Posterior cingulate gyrus (tissue), 11 donors: ENCODE measurements around the gene DNAJC21.
"Not testable (repeated sequence)": the region's sequence is repeated elsewhere in the genome, so short reads cannot be mapped to it uniquely, and the experiment has no call there.

Experiments used
- DNase-seq, 10 donors: peaks; one replicate each; pipeline versions ENCODE4 v3.0.0 to v3.0.0-alpha.2; 2020 to 2021; ENCODE audit warnings: mixed read lengths in 3 of 10
- intact Hi-C: fragments of 100-400 bp; cut with DNase I; formaldehyde crosslinking; loops from one replicate; pipeline ENCODE4 v1.15.1; 2023

The DNAJC21 gene

DNA sequence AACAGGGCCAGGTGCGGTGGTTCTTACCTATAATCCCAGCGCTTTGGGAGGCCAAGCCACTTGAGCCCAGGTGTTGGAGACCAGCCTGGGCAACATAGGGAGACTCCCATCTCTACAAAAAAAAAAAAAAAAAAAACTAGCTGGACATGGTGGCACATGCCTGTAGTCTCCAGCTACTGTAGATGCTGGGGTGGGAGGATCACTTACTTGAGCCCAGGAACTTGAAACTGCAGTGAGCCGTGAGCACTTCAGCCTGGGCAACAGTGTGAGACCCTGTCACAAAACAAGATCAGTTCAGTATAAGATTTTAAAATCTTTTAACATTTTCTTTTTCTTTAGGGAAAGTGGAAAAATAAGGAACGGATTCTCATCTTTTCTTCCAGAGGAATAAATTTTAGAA is 11.3 kb upstream of the DNAJC21 start:
- intact Hi-C loops: no loop called here
- no peak for DNase-seq

- intact Hi-C loops: no loop called here
- DNase-seq: no peak
Measured at GRCh38 chr5:34919077-34919476, 10.3 kb upstream of the DNAJC21 start.

DNA sequence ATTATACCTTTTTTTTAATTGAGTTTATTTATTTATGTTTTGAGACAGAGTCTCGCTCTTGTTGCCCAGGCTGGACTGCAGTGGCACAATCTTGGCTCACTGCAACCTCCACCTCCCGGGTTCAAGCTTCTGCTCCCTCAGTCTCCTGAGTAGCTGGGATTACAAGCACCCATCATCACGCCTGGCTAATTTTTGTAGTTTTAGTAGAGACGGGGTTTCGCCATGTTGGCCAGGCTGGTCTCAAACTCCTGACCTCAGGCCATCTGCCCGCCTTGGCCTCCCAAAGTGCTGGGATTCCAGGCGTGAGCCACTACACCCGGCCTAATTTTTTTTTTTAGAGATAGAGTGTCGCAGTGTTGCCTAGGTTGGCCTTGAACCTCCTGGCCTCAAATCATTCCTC is 6.1 kb upstream of the DNAJC21 start:
- DNase-seq, intact Hi-C loops: not testable (repeated sequence)

GRCh38 chr5:34923694-34924461 is 5.5 kb upstream of the DNAJC21 start:
- intact Hi-C loops: no loop called here
- no peak for DNase-seq

DNA sequence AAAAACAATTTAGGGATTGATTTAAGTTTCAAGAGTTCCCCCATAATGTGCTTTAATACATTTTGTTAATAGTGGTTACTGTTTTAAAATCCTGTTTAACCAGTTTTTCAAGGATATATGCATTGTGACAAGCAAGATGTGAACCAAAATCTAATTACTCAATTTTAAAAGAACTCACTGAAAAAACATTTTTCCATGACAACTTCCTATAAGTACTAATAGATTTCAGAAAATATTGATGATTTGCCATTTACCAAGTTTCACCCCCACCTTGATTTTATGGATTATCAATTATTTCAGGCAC is 4.9 kb upstream of the DNAJC21 start:
- intact Hi-C loops: no loop called here
- DNase-seq: no peak

DNA sequence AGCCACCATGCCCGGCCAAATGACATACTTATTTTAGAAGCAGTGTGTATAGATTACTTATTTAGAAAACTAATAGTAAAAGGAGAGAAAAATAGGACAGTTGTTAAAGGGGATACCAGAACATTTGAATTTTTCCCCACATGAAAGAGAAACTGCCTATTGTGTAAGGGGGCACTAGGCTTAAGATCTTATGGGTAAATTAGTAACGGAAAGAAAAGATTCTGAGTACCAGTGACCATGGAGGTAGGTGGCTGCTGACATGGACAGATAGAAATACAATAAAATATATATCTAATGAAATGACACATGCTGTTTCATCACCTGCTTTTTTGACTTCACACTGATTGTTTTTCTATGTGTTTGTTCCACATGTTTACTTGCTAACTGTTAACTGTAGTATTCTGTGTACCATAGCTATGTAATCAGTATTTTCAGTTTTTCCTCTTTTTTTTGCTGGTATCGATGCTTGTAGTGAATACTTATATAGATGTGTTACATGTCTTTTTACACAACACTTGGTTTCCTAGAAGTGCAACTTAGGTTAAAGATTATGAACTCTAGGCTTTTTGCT is 3.0 kb upstream of the DNAJC21 start:
- no peak for DNase-seq
- intact Hi-C loops: no loop called here

DNA sequence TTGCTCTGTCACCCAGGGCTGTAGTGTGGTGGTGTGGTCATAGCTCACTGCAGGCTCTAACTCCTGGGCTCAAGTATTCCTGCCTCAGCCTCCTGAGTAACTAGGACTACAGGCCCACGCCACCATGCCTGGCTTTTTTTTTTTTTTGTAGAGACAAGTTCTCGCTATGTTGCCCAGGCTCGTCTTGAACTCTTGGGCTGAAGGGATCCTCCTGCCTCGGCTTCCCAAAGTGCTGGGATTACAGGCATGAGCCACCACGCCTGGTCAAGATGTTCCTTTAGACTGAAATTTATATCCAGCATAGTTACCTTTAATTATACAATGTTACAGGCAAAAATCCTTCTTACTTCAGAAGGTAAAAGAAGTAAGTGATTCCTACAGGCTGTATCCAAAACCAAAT is 1.6 kb upstream of the DNAJC21 start:
- intact Hi-C loops: no loop called here
- no peak for DNase-seq

DNA sequence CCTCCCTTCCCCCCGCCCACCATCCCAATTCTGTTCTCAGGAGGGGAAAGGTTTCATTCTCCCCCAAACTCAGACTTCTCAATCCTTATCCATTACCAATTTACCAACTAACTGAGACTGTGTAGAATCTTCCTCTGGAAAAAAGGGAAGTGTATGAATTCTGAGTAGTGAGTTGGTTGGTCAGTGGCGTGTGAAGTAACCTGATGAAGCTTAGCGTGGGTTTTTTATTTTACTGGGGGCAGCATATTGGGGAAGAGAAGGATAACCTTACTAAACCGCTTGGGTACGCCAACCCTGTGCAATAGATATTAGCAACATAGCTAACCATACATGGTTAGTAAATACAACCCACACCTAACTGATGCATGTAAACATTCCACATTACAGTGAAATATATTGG is 1.1 kb upstream of the DNAJC21 start:
- DNase-seq: no peak
- intact Hi-C loops: no loop called here

- intact Hi-C loops: loop anchor here (1.0 kb wide), 1 partner anchor 15 kb away; the partner anchor contains the start of genes BRIX1 and RAD1
Measured at GRCh38 chr5:34929720-34930461, 532 bp downstream of the DNAJC21 start.

GRCh38 chr5:34930462-34930844 is 1.1 kb downstream of the DNAJC21 start:
- intact Hi-C loops: no loop called here
- no peak for DNase-seq

More at GRCh38 chr5:34929720-34930461, 532 bp downstream of the DNAJC21 start:
- DNase-seq: peak; percentile 39 to 95 (median 70)

DNA sequence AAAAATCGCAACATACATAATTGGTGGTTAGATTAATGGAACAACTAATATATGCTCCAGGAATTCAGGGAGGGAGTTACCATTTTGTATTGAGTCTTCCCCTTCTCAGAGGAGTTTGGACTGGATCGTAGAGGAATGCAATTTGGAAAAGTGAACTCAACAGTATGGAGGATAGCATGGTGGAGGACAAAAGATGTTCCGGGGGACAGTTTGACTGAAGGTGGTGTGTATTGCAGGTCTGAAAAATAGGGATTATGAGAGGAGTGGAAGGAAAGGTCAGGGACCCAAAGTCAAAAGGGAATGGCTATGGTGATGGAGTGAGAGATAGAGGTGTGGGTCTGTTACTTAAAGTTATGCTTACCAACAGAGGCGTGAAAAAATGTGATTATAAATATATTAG is 1.5 kb downstream of the DNAJC21 start:
- intact Hi-C loops: no loop called here
- DNase-seq: no peak

- no peak for DNase-seq
- intact Hi-C loops: no loop called here
Measured at GRCh38 chr5:34932947-34933346, 3.6 kb downstream of the DNAJC21 start.

GRCh38 chr5:34941936-34942335 is 12.6 kb downstream of the DNAJC21 start:
- intact Hi-C loops: no loop called here
- no peak for DNase-seq

GRCh38 chr5:34944044-34944443 is 14.7 kb downstream of the DNAJC21 start:
- intact Hi-C loops: no loop called here

DNA sequence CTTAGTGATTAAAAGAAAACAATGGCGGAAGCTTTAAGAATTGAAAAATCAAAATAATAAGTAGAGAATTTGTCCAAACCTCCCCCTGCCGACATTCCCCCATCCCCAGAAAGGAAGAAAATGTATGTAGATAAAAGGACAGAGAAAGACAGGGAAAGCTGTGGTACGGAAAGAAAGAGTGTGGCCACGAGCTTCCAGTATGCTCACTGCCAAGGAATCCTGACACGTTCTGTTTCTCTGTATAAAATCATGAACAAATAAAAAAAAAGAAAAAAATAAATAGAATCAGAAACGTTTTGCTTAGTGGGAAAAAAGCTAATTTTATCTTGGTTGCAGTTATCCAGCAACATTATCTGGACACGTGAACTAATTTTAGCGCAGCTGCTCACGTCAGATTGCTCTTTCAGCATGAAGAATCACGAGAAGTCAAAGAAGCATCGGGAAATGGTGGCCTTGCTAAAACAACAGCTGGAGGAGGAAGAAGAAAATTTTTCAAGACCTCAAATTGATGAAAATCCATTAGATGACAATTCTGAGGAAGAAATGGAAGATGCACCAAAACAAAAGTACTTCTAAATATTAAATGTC is 15.2 kb downstream of the DNAJC21 start:
- intact Hi-C loops: no loop called here

More at GRCh38 chr5:34944044-34944443, 14.7 kb downstream of the DNAJC21 start:
- DNase-seq: no peak

GRCh38 chr5:34957321-34957720 is 28.0 kb downstream of the DNAJC21 start:
- intact Hi-C loops: no loop called here
- DNase-seq: no peak

More for the DNA sequence above, 15.2 kb downstream of the DNAJC21 start:
- no peak for DNase-seq

- DNase-seq: no peak
- intact Hi-C loops: no loop called here
Measured at GRCh38 chr5:34957857-34958690, 28.7 kb downstream of the DNAJC21 start.

- no peak for DNase-seq
- intact Hi-C loops: no loop called here
Measured at GRCh38 chr5:34959323-34959722, 30.0 kb downstream of the DNAJC21 start.

- no peak for DNase-seq
- intact Hi-C loops: no loop called here
Measured at GRCh38 chr5:34967540-34967939, 38.2 kb downstream of the DNAJC21 start.

DNA sequence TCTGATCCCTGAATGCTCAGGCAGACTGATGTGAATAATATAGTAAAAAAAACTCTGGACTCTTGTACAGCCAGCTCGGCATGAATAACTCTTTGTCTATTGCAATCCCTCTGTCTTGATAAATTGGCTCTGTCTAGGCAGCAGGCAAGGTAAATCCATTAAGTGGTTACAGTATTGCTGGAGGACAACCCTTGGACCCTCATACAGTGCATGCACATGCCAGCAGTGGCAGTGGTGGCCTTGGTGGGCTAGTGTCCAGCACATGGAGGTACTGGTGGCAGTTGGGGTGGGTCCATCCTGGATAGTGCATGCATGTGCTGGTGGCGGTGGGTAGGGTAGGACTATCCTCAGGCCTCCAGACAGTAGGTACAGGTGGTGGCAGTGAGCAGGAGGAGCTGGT is 38.9 kb downstream of the DNAJC21 start:
- intact Hi-C loops: no loop called here
- no peak for DNase-seq

- intact Hi-C loops: no loop called here
- no peak for DNase-seq
Measured at GRCh38 chr5:34970552-34970951, 41.2 kb downstream of the DNAJC21 start.
